ENCODE data around the gene SCUBE1.

Gene SCUBE1

GRCh38 chr22:43320943-43321900, 21.9 kb downstream of the SCUBE1 start:
- no peaks in the 10 kb centered on the region for H3K27me3 ChIP-seq (ENCODE audit: low read depth, low read length)
- no peaks in the 10 kb centered on the region for H3K36me3 ChIP-seq (ENCODE audit: control insufficient read depth in 1 of 2, insufficient read depth in 2 of 2, low read length in 2 of 2)
- H3K27ac ChIP-seq (ENCODE audit: low read length) = no peak overlapping the region
- H3K9me3 ChIP-seq (ENCODE audit: control insufficient read depth in 1 of 2, low read length in 2 of 2) = no peaks in the 10 kb centered on the region
- H3K4me1 ChIP-seq (ENCODE audit: control insufficient read depth in 1 of 2, insufficient read depth in 2 of 2, low read length in 2 of 2) = peaks cover 0 to 7% of the 10 kb centered on the region in 2 donors
- no peak overlapping the region for H3K4me3 ChIP-seq (ENCODE audit: low read depth in 1 of 2, low read length in 2 of 2)

- no peak overlapping the region for H3K4me3 ChIP-seq (ENCODE audit: low read depth in 1 of 2, low read length in 2 of 2)
- no peaks in the 10 kb centered on the region for H3K27me3 ChIP-seq (ENCODE audit: low read depth, low read length)
- H3K9me3 ChIP-seq (ENCODE audit: control insufficient read depth in 1 of 2, low read length in 2 of 2) = no peaks in the 10 kb centered on the region
- peaks cover 0 to 7% of the 10 kb centered on the region in 2 donors for H3K4me1 ChIP-seq (ENCODE audit: control insufficient read depth in 1 of 2, insufficient read depth in 2 of 2, low read length in 2 of 2)
- no peaks in the 10 kb centered on the region for H3K36me3 ChIP-seq (ENCODE audit: control insufficient read depth in 1 of 2, insufficient read depth in 2 of 2, low read length in 2 of 2)
- H3K27ac ChIP-seq (ENCODE audit: low read length) = no peak overlapping the region
These were observed 23.3 kb downstream of the SCUBE1 start for GRCh38 chr22:43319661-43320486.

DNA sequence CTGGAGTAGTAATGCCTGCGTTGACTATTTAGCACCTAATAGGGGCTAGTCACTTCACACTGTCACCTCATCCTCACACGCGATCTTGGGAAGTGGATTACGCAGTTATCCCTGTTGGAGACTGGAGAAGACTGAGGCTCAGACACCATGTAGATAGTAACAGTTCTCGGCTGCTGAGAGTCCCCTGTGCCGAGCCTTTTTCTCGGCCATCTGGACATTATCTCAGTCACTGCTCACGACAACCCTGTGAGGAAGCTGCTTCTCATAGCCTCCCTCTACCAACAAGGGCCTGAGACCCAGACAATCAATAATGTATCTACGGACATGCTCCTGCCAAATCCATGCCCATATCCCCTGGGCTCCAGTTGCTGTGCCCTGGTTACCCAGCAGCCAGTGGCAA, 25.9 kb downstream of the SCUBE1 start:
- Histone ChIP-seq H3K27me3 (ENCODE audit: low read depth, low read length) (no peaks in the 10 kb centered on the region), H3K27ac (ENCODE audit: low read length) (no peak overlapping the region), H3K9me3 (ENCODE audit: control insufficient read depth in 1 of 2, low read length in 2 of 2) (no peaks in the 10 kb centered on the region), H3K36me3 (ENCODE audit: control insufficient read depth in 1 of 2, insufficient read depth in 2 of 2, low read length in 2 of 2) (no peaks in the 10 kb centered on the region), H3K4me3 (ENCODE audit: low read depth in 1 of 2, low read length in 2 of 2) (no peak overlapping the region), H3K4me1 (ENCODE audit: control insufficient read depth in 1 of 2, insufficient read depth in 2 of 2, low read length in 2 of 2) (peaks cover 0 to 7% of the 10 kb centered on the region in 2 donors)

- Histone ChIP-seq H3K27me3 (ENCODE audit: low read depth, low read length) (no peaks in the 10 kb centered on the region), H3K4me1 (ENCODE audit: control insufficient read depth in 1 of 2, insufficient read depth in 2 of 2, low read length in 2 of 2) (peaks cover 0 to 7% of the 10 kb centered on the region in 2 donors), H3K36me3 (ENCODE audit: control insufficient read depth in 1 of 2, insufficient read depth in 2 of 2, low read length in 2 of 2) (no peaks in the 10 kb centered on the region), H3K27ac (ENCODE audit: low read length) (no peak overlapping the region), H3K4me3 (ENCODE audit: low read depth in 1 of 2, low read length in 2 of 2) (no peak overlapping the region), H3K9me3 (ENCODE audit: control insufficient read depth in 1 of 2, low read length in 2 of 2) (no peaks in the 10 kb centered on the region)
These were observed 27.4 kb downstream of the SCUBE1 start for GRCh38 chr22:43315687-43316217.

DNA sequence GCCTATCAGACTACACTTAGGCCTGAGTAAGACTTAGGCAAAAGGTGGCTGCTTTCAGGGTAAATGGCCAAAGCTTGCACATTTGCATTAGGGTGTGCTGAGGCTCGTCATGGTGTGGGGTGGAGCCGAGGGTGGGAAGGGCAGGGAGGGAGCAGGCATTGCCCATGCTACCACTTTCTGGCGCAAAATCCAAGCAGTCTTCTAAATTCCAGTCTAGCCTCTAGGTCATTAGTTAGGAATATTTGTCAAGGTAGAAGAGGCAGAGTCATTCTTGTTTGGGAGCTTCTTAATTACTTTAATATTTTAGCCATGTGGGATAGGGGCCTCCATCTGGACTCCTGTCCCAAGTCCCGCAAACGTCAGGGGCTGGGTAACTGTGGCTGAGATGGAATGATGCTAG, 28.6 kb downstream of the SCUBE1 start:
- H3K27me3 ChIP-seq (ENCODE audit: low read depth, low read length) = no peaks in the 10 kb centered on the region
- H3K4me1 ChIP-seq (ENCODE audit: control insufficient read depth in 1 of 2, insufficient read depth in 2 of 2, low read length in 2 of 2) = peaks cover 0 to 2% of the 10 kb centered on the region in 2 donors
- H3K4me3 ChIP-seq (ENCODE audit: low read depth in 1 of 2, low read length in 2 of 2) = no peak overlapping the region

DNA sequence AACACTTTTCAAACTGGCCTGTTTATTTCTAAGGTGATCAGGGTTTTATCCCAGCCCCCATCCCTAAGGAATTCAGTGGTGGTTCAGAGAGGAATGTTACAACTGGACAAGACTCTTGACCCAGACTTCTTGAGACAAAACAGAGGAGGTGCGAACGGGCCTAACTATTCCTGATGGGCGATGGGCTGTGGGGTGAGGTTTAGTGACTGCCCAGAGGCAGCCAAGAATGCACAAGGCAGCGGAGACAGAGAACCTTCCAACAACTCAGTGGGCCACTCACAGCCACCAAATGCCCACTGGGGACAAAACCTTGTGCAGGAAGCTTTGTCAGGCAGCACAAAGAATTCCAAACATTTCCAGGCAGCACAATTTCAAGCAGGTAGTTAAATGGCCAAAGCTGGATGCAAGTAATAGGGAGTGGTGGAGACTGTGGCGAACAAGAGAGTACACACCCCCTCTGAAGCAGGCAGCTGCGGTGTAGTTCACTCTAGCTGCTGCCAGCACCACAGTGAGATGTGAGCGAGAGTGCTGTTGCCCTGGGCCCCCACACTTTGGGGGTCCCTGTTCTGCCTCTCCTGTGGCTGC, 29.2 kb downstream of the SCUBE1 start:
- no peak overlapping the region for H3K4me3 ChIP-seq (ENCODE audit: low read depth in 1 of 2, low read length in 2 of 2)
- H3K36me3 ChIP-seq (ENCODE audit: control insufficient read depth in 1 of 2, insufficient read depth in 2 of 2, low read length in 2 of 2) = no peaks in the 10 kb centered on the region
- no peaks in the 10 kb centered on the region for H3K4me1 ChIP-seq (ENCODE audit: control insufficient read depth in 1 of 2, insufficient read depth in 2 of 2, low read length in 2 of 2)
- no peaks in the 10 kb centered on the region for H3K27me3 ChIP-seq (ENCODE audit: low read depth, low read length)
- no peak overlapping the region for H3K27ac ChIP-seq (ENCODE audit: low read length)
- no peaks in the 10 kb centered on the region for H3K9me3 ChIP-seq (ENCODE audit: control insufficient read depth in 1 of 2, low read length in 2 of 2)

More for the DNA sequence above, 28.6 kb downstream of the SCUBE1 start:
- Histone ChIP-seq H3K36me3 (ENCODE audit: control insufficient read depth in 1 of 2, insufficient read depth in 2 of 2, low read length in 2 of 2) (no peaks in the 10 kb centered on the region), H3K27ac (ENCODE audit: low read length) (no peak overlapping the region), H3K9me3 (ENCODE audit: control insufficient read depth in 1 of 2, low read length in 2 of 2) (no peaks in the 10 kb centered on the region)

- no peaks in the 10 kb centered on the region for H3K4me1 ChIP-seq (ENCODE audit: control insufficient read depth in 1 of 2, insufficient read depth in 2 of 2, low read length in 2 of 2)
- no peak overlapping the region for H3K4me3 ChIP-seq (ENCODE audit: low read depth in 1 of 2, low read length in 2 of 2)
- no peaks in the 10 kb centered on the region for H3K27me3 ChIP-seq (ENCODE audit: low read depth, low read length)
- no peaks in the 10 kb centered on the region for H3K36me3 ChIP-seq (ENCODE audit: control insufficient read depth in 1 of 2, insufficient read depth in 2 of 2, low read length in 2 of 2)
- no peaks in the 10 kb centered on the region for H3K9me3 ChIP-seq (ENCODE audit: control insufficient read depth in 1 of 2, low read length in 2 of 2)
- no peak overlapping the region for H3K27ac ChIP-seq (ENCODE audit: low read length)
These were observed 29.8 kb downstream of the SCUBE1 start for GRCh38 chr22:43313244-43313889.

- no peaks in the 10 kb centered on the region for H3K9me3 ChIP-seq (ENCODE audit: control insufficient read depth in 1 of 2, low read length in 2 of 2)
- H3K4me1 ChIP-seq (ENCODE audit: control insufficient read depth in 1 of 2, insufficient read depth in 2 of 2, low read length in 2 of 2) = no peaks in the 10 kb centered on the region
- no peaks in the 10 kb centered on the region for H3K36me3 ChIP-seq (ENCODE audit: control insufficient read depth in 1 of 2, insufficient read depth in 2 of 2, low read length in 2 of 2)
- H3K4me3 ChIP-seq (ENCODE audit: low read depth in 1 of 2, low read length in 2 of 2) = no peak overlapping the region
- H3K27me3 ChIP-seq (ENCODE audit: low read depth, low read length) = no peaks in the 10 kb centered on the region
- no peak overlapping the region for H3K27ac ChIP-seq (ENCODE audit: low read length)
These were observed 30.6 kb downstream of the SCUBE1 start for GRCh38 chr22:43312608-43313007.

- Histone ChIP-seq H3K27me3 (ENCODE audit: low read depth, low read length) (no peaks in the 10 kb centered on the region), H3K27ac (ENCODE audit: low read length) (no peak overlapping the region), H3K36me3 (ENCODE audit: control insufficient read depth in 1 of 2, insufficient read depth in 2 of 2, low read length in 2 of 2) (no peaks in the 10 kb centered on the region), H3K9me3 (ENCODE audit: control insufficient read depth in 1 of 2, low read length in 2 of 2) (no peaks in the 10 kb centered on the region), H3K4me1 (ENCODE audit: control insufficient read depth in 1 of 2, insufficient read depth in 2 of 2, low read length in 2 of 2) (peaks cover 0 to 6% of the 10 kb centered on the region in 2 donors), H3K4me3 (ENCODE audit: low read depth in 1 of 2, low read length in 2 of 2) (no peak overlapping the region)
These were observed 32.4 kb downstream of the SCUBE1 start for GRCh38 chr22:43310798-43311197.

DNA sequence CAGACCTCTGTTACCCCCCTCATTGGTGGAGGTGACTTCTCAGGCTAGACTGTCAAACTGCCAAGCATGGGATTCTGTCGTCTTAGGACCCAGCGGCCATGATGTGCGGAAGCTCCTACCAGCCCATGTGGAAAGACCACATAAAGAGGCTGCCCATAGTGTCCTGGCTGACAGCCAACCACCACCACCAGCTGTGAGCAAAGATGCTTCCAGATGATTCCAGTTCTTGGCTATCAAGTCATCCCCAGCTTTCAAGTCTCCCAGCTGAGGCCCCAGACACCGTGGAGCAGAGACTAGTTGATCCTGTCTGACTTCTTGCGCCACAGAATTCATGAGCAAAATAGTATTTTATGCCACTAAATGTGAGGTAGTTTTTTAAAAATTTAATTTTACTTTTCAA, 32.9 kb downstream of the SCUBE1 start:
- no peak overlapping the region for H3K27ac ChIP-seq (ENCODE audit: low read length)
- peaks cover 0 to 11% of the 10 kb centered on the region in 2 donors for H3K4me1 ChIP-seq (ENCODE audit: control insufficient read depth in 1 of 2, insufficient read depth in 2 of 2, low read length in 2 of 2)
- no peaks in the 10 kb centered on the region for H3K27me3 ChIP-seq (ENCODE audit: low read depth, low read length)
- no peaks in the 10 kb centered on the region for H3K9me3 ChIP-seq (ENCODE audit: control insufficient read depth in 1 of 2, low read length in 2 of 2)
- H3K4me3 ChIP-seq (ENCODE audit: low read depth in 1 of 2, low read length in 2 of 2) = no peak overlapping the region
- no peaks in the 10 kb centered on the region for H3K36me3 ChIP-seq (ENCODE audit: control insufficient read depth in 1 of 2, insufficient read depth in 2 of 2, low read length in 2 of 2)

Data from muscle layer of duodenum (tissue), 2 donors.